Kidney (tissue), 14 donors: ENCODE data around the gene UBN1. TPM values are rescaled to one million over a fixed set of nuclear protein-coding genes. Genes with fewer than 3 reads are reported as not detected.

ENCODE experiments used
- DNase-seq, 5 donors: peaks; one replicate each; pipeline ENCODE4 v3.0.0-alpha.2; 2013 to 2020
- FAIRE-seq: peaks from 2 replicates; lab custom pipeline; 2012; peaks lifted over from hg19 to GRCh38; lab: Jason Lieb, UNC
- H3K27ac ChIP-seq, 2 donors: one replicate each; pipeline ENCODE4 v1.7.0; 2013; ENCODE audit warnings: low read depth in 2 of 2, low read length in 2 of 2, inconsistent platforms in 1 of 2
- H3K27me3 ChIP-seq: one replicate; pipeline ENCODE4 v1.7.1; 2013; ENCODE audit warnings: low read length, inconsistent platforms; ENCODE audit not compliant: control insufficient read depth, insufficient read depth
- H3K36me3 ChIP-seq, 3 donors: one replicate each; pipeline versions ENCODE4 v1.7.0 to v1.7.1; 2013; ENCODE audit warnings: low read length in 3 of 3, control low read depth in 1 of 3, inconsistent platforms in 1 of 3; ENCODE audit not compliant: insufficient read depth in 3 of 3, control insufficient read depth in 2 of 3
- H3K4me1 ChIP-seq, 3 donors: one replicate each; pipeline versions ENCODE4 v1.7.0 to v1.7.1; 2013; ENCODE audit warnings: low read length in 3 of 3, inconsistent platforms in 1 of 3, low read depth in 1 of 3; ENCODE audit not compliant: control insufficient read depth in 2 of 3, insufficient read depth in 2 of 3
- H3K4me3 ChIP-seq, 3 donors: one replicate each; pipeline versions ENCODE4 v1.7.0 to v1.8.1; 2013; ENCODE audit warnings: low read length in 3 of 3, control low read depth in 1 of 3, inconsistent platforms in 1 of 3
- H3K9ac ChIP-seq, 3 donors: one replicate each; pipeline versions ENCODE4 v1.7.0 to v1.7.1; 2013; ENCODE audit warnings: low read length in 3 of 3, control low read depth in 1 of 3, inconsistent platforms in 1 of 3
- H3K9me3 ChIP-seq, 3 donors: one replicate each; pipeline versions ENCODE4 v1.7.0 to v1.7.1; 2013; ENCODE audit warnings: low read length in 3 of 3, control low read depth in 1 of 3, inconsistent platforms in 1 of 3; ENCODE audit not compliant: control insufficient read depth in 2 of 3, insufficient read depth in 1 of 3
- intact Hi-C: fragments of 100-400 bp; cut with DNase I; formaldehyde crosslinking; loops from one replicate; pipeline ENCODE4 v1.11.1; 2022
- polyA plus RNA-seq: library from polyadenylated mRNA; stranded (reverse); fragments of 350-450 nt; fragmentation: Illumina TruSeq; extraction: RNeasy Lipid Tissue Mini Kit (QIAGEN cat#74804); gene quantifications from one replicate; pipeline ENCODE4 v1.2.3, GENCODE V29; 2014; ENCODE audit warnings: low read depth, low replicate concordance; ENCODE audit not compliant: insufficient read depth
- total RNA-seq: library from RNA; stranded (reverse); fragmentation: NEBNext Ultra II Directional; extraction: Animal tissue kit (Norgen Biotek cat#: 25700); gene quantifications from one replicate; pipeline ENCODE4 v1.2.1, GENCODE V29; 2021
- TF ChIP-seq, protein P1 (sequence below): IDR thresholded peaks from 3 replicates; pipeline ENCODE4 v1.5.1; 2012; ENCODE audit warnings: mild to moderate bottlenecking, moderate library complexity, borderline replicate concordance; ENCODE audit not compliant: insufficient read depth; ENCODE audit errors: extremely low read depth
- donor health status: control.
- donor health status: control.
- donor health status: control.
- donor health status: control.
- donor health status: control.
- donor health status: DM: yes; HTN: yes; CAD: no.
- donor health status: Normal renal cell carcinoma (clear cell type).

Gene UBN1
- total and polyA plus RNA-seq, 2 donors from 2014 or later = 6.1 to 28.6 TPM

DNA sequence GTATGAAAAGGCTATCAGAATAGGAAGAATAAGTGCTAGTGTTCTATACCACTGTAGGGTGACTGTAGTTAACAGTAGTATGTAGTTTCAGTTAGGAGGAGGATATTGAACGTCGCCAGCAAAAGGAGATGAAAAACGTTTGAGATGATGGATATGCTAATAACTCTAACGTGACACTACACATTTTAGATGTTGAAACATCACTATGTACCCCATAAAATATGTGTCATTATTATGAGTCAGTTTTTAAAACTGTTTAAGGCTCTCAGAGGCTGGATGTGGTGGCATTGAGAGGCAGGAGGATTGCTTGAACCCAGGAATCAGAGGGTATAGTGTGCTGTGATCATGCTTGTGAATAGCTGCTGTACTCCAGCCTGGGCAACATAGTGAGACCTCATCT is 31.8 kb downstream of the UBN1 start:
- Histone ChIP-seq H3K9ac (no peak overlapping the region), H3K4me3 (no peak overlapping the region), H3K36me3 (peaks cover 17 to 79% (median 43%) of the 10 kb centered on the region in 3 donors), H3K27me3 (no peaks in the 10 kb centered on the region), H3K4me1 (peaks cover 0 to 17% (median 2%) of the 10 kb centered on the region in 3 donors), H3K27ac (no peak overlapping the region), H3K9me3 (no peaks in the 10 kb centered on the region)
- no peak for FAIRE-seq
- intact Hi-C loops = no loop called here
- no peak for DNase-seq
- TF ChIP-seq, protein P1, sequence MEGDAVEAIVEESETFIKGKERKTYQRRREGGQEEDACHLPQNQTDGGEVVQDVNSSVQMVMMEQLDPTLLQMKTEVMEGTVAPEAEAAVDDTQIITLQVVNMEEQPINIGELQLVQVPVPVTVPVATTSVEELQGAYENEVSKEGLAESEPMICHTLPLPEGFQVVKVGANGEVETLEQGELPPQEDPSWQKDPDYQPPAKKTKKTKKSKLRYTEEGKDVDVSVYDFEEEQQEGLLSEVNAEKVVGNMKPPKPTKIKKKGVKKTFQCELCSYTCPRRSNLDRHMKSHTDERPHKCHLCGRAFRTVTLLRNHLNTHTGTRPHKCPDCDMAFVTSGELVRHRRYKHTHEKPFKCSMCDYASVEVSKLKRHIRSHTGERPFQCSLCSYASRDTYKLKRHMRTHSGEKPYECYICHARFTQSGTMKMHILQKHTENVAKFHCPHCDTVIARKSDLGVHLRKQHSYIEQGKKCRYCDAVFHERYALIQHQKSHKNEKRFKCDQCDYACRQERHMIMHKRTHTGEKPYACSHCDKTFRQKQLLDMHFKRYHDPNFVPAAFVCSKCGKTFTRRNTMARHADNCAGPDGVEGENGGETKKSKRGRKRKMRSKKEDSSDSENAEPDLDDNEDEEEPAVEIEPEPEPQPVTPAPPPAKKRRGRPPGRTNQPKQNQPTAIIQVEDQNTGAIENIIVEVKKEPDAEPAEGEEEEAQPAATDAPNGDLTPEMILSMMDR = no peak

DNA sequence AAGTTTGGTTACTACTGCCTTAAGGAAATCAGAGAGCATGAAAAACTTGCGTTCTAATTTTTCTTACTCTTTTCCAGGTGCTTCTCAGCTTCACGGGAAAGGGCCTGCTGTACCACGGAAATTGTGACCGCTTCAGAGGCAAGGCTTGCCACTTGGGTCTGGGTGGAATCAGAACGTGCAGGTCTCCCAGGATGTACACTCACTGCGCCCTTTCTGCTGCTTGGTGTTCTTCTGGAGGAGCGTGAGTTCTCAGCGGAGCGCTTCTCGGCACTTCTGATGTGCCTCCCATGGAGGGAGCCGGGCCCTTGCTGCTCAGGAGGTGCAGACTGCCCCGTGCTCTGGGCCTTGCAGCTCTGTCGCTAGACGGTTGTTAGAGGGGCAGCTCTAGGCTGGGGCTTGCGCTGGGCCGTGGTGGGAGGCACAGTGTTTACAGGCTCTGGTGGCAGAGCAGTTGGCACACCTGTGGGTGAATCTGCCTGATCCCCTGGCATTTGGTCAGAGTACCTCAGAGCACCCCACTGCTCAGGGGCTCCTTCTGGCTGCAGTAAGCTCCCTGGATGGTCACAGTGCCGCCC is 32.8 kb downstream of the UBN1 start:
- FAIRE-seq (no peak), DNase-seq (no peak)
- H3K9ac ChIP-seq = no peak overlapping the region
- H3K27me3 ChIP-seq = no peaks in the 10 kb centered on the region
- H3K27ac ChIP-seq = no peak overlapping the region
- TF ChIP-seq, protein P1 = no peak
- intact Hi-C loops = no loop called here
- H3K4me1 ChIP-seq = peaks cover 0 to 15% (median 2%) of the 10 kb centered on the region in 3 donors
- no peak overlapping the region for H3K4me3 ChIP-seq
- peaks cover 20 to 77% (median 50%) of the 10 kb centered on the region in 3 donors for H3K36me3 ChIP-seq
- no peaks in the 10 kb centered on the region for H3K9me3 ChIP-seq

DNA sequence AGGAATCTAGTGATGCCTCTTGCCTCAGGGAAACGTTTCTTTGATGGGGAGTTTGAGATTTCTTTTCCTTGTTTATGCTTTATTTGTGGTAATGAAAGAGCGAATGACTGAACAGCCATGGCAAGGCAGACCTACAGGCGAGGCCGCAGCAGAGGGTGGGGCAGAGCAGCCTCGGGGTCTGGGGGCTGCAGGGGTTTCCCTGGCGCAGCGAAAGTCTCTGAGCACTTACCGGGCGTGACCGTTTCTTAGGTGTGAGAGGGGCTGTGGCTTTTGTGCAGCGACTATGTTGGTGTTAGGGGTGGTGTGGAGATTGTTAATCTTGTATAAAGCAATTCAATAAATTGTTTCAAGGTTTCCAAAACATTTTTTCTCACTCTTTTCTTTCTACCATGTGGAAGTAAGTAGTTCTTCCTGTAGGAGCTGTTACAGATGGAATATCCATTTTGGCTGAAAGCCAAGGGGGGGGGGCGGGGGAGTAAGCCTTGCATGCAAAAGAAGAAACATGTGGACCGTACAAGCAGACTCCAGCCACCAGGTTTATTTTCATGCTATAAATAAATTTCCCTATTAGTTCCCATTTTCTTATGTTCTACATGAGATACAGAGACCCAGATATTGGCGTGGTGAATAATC is 34.8 kb downstream of the UBN1 start:
- Histone ChIP-seq H3K9ac (no peak overlapping the region), H3K4me3 (no peak overlapping the region), H3K36me3 (peaks cover 19 to 68% (median 50%) of the 10 kb centered on the region in 3 donors), H3K9me3 (no peaks in the 10 kb centered on the region), H3K27me3 (no peaks in the 10 kb centered on the region), H3K27ac (no peak overlapping the region), H3K4me1 (peaks cover 0 to 14% (median 2%) of the 10 kb centered on the region in 3 donors)
- DNase-seq (peak in 4 of 5 donors; percentile 46 to 71 (median 61)), FAIRE-seq (no peak)
- intact Hi-C loops = no loop called here
- TF ChIP-seq, protein P1 = no peak
